Activated naive CD4-positive, alpha-beta T cell treated with anti-CD3 and anti-CD28 coated beads for 36 hours (primary cell): ENCODE data around the gene KIRREL3. TPM values are rescaled to one million over a fixed set of nuclear protein-coding genes. Genes with fewer than 3 reads are reported as not detected.

Experiments used
- CTCF ChIA-PET: fragments of 350-600 bp; sonication (Branson Sonifier 250); formaldehyde crosslinking; loops from one replicate; lab custom pipeline; 2021; ENCODE audit warnings: antibody characterized with exemption; lab: Charles Lee
- DNase-seq: peaks from one replicate; pipeline ENCODE4 v3.0.0-alpha.2; 2020
- H3K27ac Mint-ChIP-seq: one replicate; pipeline ENCODE4 v1.8.0; 2021; ENCODE audit warnings: mild to moderate bottlenecking, mixed read lengths
- H3K27me3 Mint-ChIP-seq: one replicate; pipeline ENCODE4 v1.8.0; 2021; ENCODE audit warnings: low read depth, mixed read lengths
- H3K36me3 Mint-ChIP-seq: one replicate; pipeline ENCODE4 v1.8.0; 2021; ENCODE audit warnings: low read depth, mixed read lengths
- H3K4me1 Mint-ChIP-seq: one replicate; pipeline ENCODE4 v1.8.0; 2021; ENCODE audit warnings: low read depth, mixed read lengths
- H3K4me3 Mint-ChIP-seq: one replicate; pipeline ENCODE4 v1.8.0; 2021; ENCODE audit warnings: mild to moderate bottlenecking, moderate library complexity, mixed read lengths
- H3K9me3 Mint-ChIP-seq: one replicate; pipeline ENCODE4 v1.8.0; 2021; ENCODE audit warnings: mixed read lengths
- intact Hi-C: fragments of 100-400 bp; cut with micrococcal nuclease; formaldehyde crosslinking; loops from one replicate; pipeline ENCODE4 v1.15.1; 2023
- total RNA-seq, 2 experiments: library from RNA; stranded (reverse); gene quantifications; one replicate each; pipeline ENCODE4 v1.2.3, GENCODE V29; 2021

The KIRREL3 gene
- total RNA-seq, 2 experiments from 2014 or later: not detected

DNA sequence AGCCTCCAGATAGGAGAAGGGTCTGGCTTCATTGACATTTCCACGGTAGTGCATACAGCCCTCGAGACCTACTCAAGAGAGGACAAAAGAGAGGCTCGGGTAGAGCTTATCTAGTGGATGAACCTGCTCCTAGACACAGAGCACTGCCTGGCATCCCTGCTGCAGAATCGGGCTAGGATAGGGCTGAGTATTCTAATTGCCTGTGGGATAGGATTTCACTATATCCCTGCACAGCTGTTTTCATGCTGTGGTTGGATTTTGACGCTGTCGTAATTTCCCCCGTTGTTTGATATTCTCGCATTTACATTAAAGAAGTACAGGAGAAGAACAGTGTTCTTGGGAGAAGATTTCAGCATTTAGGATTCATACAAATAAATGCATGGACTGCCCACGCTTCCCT is 107.8 kb downstream of the KIRREL3 start:
- Mint-ChIP-seq H3K4me3 (no peak overlapping the region), H3K27me3 (peaks cover 10% of the 10 kb centered on the region), H3K36me3 (no peaks in the 10 kb centered on the region), H3K27ac (no peak overlapping the region), H3K4me1 (no peaks in the 10 kb centered on the region), H3K9me3 (peaks cover 10% of the 10 kb centered on the region)
- intact Hi-C loops: no loop called here
- no peak for DNase-seq
- CTCF ChIA-PET: no interaction called here

DNA sequence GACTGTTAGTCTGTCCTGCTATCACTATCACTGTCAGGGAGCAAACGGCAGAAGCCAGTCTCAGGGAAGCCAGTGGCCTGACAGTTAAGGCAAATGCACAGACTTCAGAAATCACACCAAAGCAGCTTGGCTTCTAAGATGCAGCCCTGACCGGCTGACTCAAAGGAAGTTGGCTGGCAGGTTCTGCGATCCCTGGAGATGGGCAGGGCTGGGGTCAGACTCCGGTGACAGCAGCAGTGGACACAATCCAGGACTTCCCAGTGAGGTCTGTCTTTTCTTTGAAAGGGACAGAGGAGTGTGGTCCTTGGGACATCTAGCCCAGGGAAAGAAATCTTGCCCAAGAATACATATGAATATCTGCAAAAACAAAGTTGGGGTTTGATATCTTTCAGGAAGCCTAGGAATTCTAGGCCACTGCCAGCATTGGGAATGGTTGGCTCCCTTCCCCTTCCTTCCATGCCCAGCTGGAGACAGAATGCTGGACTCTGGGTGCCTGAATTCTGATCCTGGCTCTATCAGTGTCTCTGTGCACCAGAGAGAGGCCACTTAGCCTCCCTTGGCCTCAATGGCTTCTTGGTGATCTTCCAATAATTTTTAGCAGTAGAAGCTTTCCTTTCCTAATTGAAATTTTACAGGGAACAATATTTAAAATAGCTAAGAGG is 108.9 kb downstream of the KIRREL3 start:
- Mint-ChIP-seq H3K27me3 (peaks cover 10% of the 10 kb centered on the region), H3K36me3 (no peaks in the 10 kb centered on the region), H3K27ac (no peak overlapping the region), H3K4me1 (no peaks in the 10 kb centered on the region), H3K4me3 (no peak overlapping the region), H3K9me3 (peaks cover 8% of the 10 kb centered on the region)
- intact Hi-C loops: no loop called here
- no peak for DNase-seq
- CTCF ChIA-PET: no interaction called here

DNA sequence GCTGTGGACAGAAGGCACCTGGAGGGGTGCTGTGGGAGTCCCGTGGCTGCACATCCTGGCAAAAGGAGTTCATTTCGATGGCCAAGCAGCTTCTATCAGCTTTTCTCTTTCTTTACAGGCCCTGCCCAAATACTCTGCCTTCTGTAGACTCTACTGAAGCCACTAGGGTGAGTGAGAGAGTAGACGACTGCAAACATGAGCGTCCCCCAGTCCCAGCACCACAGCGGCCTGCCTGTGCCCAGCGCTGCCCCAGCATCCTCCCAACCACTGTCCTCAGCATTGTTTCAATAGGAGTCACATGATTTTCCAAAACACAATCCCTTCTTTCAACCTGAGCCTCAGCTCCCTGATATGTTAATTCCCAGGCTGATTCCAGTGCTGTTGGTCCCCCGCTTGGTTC is 110.0 kb downstream of the KIRREL3 start:
- no peak overlapping the region for H3K4me3 Mint-ChIP-seq

DNA sequence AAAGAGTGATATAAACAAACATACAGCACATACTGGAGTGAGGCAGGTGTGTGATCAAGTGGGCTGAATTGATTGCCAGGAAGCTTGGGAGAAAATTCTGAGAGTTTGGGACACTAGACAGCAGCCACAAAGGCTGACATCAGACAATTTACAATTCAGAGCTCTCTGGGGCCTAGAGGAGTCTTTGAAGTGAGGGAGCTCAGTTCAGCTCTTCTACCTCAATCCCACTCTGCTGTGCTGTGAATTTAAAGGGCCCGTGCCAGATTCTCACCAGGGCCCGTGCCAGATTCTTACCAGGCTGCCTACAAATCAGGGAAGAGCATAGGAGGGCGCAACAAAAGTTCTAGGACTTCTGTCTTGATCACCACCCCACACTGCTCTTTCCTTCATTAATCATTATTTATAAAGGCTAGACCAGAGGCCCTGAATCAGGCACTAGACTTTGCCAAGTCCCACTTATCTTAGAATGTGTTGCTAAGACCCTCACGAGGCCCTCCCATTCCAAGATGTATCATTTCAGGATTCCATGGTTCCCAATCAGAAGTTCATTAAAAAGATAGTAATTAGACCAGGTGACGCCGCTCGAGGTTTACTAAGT is 112.4 kb downstream of the KIRREL3 start:
- CTCF ChIA-PET: no interaction called here

More for the DNA sequence above, 110.0 kb downstream of the KIRREL3 start:
- H3K27ac Mint-ChIP-seq: no peak overlapping the region
- CTCF ChIA-PET: no interaction called here
- DNase-seq: no peak
- H3K36me3 Mint-ChIP-seq: no peaks in the 10 kb centered on the region
- intact Hi-C loops: no loop called here
- H3K27me3 Mint-ChIP-seq: peaks cover 10% of the 10 kb centered on the region
- H3K4me1 Mint-ChIP-seq: no peaks in the 10 kb centered on the region
- peaks cover 3% of the 10 kb centered on the region for H3K9me3 Mint-ChIP-seq

DNA sequence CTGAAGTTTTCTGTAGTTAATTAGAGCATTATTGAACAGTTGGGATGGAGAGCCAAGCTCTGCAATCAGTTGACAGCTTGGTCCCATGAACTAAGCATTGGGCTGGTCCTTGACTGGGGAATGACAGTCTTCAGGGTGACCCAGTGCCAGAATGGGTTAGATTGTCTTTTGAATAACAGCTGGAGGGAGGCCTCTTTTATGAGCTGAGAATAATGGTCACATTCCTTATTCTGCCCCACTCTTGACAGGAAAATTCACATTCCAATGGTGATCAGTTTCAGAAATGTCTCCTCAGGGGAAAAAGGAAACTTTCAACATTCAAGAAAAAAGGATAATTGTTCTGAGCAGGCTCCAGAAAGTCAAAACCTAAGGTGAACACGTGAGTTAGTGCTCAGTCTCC is 113.9 kb downstream of the KIRREL3 start:
- Mint-ChIP-seq H3K9me3 (no peaks in the 10 kb centered on the region), H3K27me3 (peaks cover 5% of the 10 kb centered on the region), H3K4me1 (no peaks in the 10 kb centered on the region), H3K27ac (no peak overlapping the region), H3K4me3 (no peak overlapping the region), H3K36me3 (no peaks in the 10 kb centered on the region)
- intact Hi-C loops: no loop called here
- CTCF ChIA-PET: no interaction called here
- no peak for DNase-seq

More for the DNA sequence above, 112.4 kb downstream of the KIRREL3 start:
- DNase-seq: no peak
- no peaks in the 10 kb centered on the region for H3K9me3 Mint-ChIP-seq
- no peak overlapping the region for H3K4me3 Mint-ChIP-seq
- no peaks in the 10 kb centered on the region for H3K36me3 Mint-ChIP-seq
- intact Hi-C loops: no loop called here
- no peaks in the 10 kb centered on the region for H3K4me1 Mint-ChIP-seq
- H3K27ac Mint-ChIP-seq: no peak overlapping the region
- H3K27me3 Mint-ChIP-seq: peaks cover 4% of the 10 kb centered on the region

DNA sequence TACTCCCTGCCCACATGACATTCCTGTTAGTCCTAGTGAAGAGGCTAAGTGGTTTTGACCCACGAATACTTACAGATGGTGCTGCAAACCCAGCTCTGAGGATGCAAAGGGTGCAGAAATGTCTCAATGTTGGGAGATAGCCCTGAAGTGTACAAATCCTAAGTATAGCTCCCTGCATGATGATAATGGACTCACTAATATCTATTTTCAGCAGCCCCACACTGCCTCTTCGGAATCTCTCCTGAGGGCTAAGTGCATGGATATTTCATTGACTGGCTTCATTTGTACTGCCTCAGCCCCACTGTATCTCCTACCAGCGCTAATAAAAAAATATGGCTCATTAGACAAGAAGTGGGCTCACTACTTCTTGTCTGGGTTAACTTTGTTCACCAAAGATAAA is 114.5 kb downstream of the KIRREL3 start:
- no peak overlapping the region for H3K4me3 Mint-ChIP-seq
- CTCF ChIA-PET: no interaction called here
- H3K36me3 Mint-ChIP-seq: no peaks in the 10 kb centered on the region
- H3K9me3 Mint-ChIP-seq: no peaks in the 10 kb centered on the region
- no peaks in the 10 kb centered on the region for H3K4me1 Mint-ChIP-seq
- no peak overlapping the region for H3K27ac Mint-ChIP-seq
- intact Hi-C loops: no loop called here
- H3K27me3 Mint-ChIP-seq: peaks cover 3% of the 10 kb centered on the region
- no peak for DNase-seq

DNA sequence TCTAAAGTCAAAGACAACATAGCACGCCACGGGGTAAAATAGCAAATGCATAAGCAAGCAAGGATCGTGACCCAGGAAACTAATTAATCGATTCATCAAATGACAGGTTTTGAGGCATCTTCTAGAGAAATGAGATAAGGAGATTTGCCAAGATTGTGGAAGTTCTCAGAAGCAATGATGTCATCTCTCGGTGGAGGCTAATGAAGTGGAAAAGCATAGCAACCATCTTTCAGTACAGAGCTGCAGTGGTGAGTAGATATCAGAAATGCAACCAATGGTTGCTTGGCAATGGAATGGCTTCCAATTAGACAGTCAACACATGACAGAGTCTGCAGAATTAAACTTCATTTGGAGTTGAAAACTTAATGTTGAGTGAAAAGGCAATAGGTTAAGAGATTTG is 116.0 kb downstream of the KIRREL3 start:
- DNase-seq: no peak
- H3K9me3 Mint-ChIP-seq: no peaks in the 10 kb centered on the region
- H3K27ac Mint-ChIP-seq: no peak overlapping the region
- intact Hi-C loops: no loop called here
- CTCF ChIA-PET: no interaction called here
- H3K4me1 Mint-ChIP-seq: no peaks in the 10 kb centered on the region
- no peaks in the 10 kb centered on the region for H3K36me3 Mint-ChIP-seq
- H3K4me3 Mint-ChIP-seq: no peak overlapping the region
- H3K27me3 Mint-ChIP-seq: peaks cover 1% of the 10 kb centered on the region

DNA sequence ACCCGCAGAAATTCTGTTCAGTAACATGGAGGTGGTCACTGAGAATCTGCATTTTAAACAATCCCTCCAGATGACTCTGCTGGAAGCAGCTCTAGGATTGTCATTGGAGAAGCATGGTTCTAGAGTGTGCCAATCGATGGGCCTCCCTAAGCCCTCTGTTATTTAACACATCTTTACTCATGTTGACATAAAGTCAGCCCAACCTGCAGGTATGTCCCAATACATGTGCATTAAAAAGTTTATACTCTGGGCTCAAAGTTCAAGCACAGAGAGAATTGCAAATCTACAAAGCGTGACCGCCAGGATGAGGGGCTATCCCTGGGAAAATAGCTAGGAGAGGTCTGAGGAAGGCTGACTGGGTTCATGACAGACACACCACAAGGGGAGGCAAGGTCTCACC is 116.4 kb downstream of the KIRREL3 start:
- CTCF ChIA-PET: no interaction called here
- Mint-ChIP-seq H3K4me3 (no peak overlapping the region), H3K27me3 (peaks cover 1% of the 10 kb centered on the region), H3K4me1 (no peaks in the 10 kb centered on the region), H3K36me3 (no peaks in the 10 kb centered on the region), H3K27ac (no peak overlapping the region), H3K9me3 (no peaks in the 10 kb centered on the region)
- no peak for DNase-seq
- intact Hi-C loops: no loop called here

DNA sequence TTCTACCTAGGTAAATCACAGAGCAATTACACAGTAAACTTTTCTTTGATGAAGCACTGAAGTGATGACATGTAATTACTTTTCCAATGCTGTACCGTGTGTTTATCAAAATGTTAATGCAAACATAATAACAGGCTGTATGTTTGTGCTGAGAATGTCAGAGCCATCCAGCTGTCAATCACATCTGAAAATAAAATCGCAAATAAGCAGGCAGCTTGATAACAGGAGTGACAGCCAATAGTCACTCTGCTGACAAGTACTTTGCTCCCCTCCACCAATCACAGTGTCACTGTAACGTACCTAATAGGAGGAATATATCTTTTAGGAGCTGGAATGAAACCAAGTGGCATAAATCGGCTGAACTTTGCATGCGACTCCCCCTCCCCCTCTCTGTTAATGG is 119.7 kb downstream of the KIRREL3 start:
- Mint-ChIP-seq H3K27me3 (peaks cover 1% of the 10 kb centered on the region), H3K4me1 (no peaks in the 10 kb centered on the region), H3K27ac (no peak overlapping the region), H3K4me3 (no peak overlapping the region), H3K36me3 (no peaks in the 10 kb centered on the region), H3K9me3 (no peaks in the 10 kb centered on the region)
- CTCF ChIA-PET: no interaction called here
- intact Hi-C loops: no loop called here
- DNase-seq: no peak

DNA sequence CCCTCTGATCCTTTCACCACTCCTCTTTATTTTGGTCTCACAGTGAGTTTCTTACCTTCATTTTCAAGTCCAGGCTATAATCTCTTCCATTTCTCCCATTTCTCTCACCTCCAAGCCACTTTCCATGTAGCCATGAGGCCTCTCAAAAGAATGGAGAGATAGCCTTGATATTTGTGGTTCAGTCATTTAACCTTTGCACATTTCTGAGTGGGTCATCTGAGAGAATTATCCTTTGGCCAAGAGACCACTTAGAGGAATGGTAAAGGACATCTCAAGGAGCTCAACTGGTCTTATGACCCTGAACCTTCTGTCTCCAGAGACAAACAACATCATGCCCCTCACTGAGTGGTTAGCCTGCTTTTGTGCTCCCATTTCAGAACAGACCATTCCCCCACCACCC is 121.1 kb downstream of the KIRREL3 start:
- H3K36me3 Mint-ChIP-seq: no peaks in the 10 kb centered on the region
- CTCF ChIA-PET: no interaction called here
- intact Hi-C loops: no loop called here
- H3K27ac Mint-ChIP-seq: no peak overlapping the region
- peaks cover 1% of the 10 kb centered on the region for H3K27me3 Mint-ChIP-seq
- no peak for DNase-seq
- H3K9me3 Mint-ChIP-seq: no peaks in the 10 kb centered on the region
- H3K4me1 Mint-ChIP-seq: no peaks in the 10 kb centered on the region
- H3K4me3 Mint-ChIP-seq: no peak overlapping the region

DNA sequence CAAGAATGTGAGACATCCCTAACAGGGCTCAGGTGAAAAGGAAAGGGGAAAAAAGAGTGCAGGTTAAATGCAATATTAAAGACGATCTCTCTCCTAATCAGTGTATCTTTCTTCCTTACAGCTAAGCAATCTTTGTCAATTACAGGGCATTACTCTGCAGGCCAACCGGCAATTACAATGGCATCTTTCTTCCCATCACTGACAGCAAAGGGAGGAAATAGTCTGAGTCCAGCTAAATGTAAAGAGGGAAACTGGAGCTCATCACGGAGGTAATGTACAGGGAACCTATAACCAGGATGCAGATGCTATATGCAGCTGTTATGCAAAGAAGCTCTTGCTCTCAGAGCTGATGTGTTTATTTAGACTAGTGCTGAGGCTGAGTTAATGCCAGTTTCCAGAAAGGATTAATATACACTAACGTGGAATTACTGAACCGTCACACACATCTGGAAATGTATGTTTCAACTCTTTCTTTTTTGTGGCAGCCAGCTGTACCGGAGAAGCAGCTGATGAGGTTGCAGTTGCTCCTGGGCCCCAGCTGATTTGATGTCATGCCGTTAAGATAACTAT is 121.6 kb downstream of the KIRREL3 start:
- H3K36me3 Mint-ChIP-seq: no peaks in the 10 kb centered on the region
- H3K4me3 Mint-ChIP-seq: no peak overlapping the region
- no peak overlapping the region for H3K27ac Mint-ChIP-seq
- H3K4me1 Mint-ChIP-seq: no peaks in the 10 kb centered on the region
- no peak for DNase-seq
- intact Hi-C loops: no loop called here
- H3K27me3 Mint-ChIP-seq: peaks cover 1% of the 10 kb centered on the region
- CTCF ChIA-PET: no interaction called here
- H3K9me3 Mint-ChIP-seq: no peaks in the 10 kb centered on the region

DNA sequence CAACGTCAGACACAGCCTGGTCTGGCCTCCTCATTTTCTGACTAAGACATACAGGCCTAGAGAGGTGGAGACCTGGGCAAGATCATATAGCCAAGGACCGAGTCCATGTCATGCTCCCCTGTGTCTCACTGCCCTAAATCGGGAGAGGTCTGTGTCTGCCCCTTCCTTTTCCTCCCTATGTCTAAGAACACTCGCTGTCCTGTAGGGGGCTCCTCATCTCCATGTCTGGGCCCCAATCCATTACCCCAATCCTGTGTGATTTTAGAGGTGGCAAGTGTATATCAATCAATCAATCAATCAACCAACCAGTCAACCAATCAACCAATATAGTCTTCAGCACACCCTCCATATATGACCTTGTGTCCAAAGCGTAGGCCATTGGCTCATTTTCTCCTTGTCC is 125.7 kb downstream of the KIRREL3 start:
- DNase-seq: no peak
- H3K27me3 Mint-ChIP-seq: no peaks in the 10 kb centered on the region
- H3K4me3 Mint-ChIP-seq: no peak overlapping the region
- no peak overlapping the region for H3K27ac Mint-ChIP-seq
- no peaks in the 10 kb centered on the region for H3K36me3 Mint-ChIP-seq
- CTCF ChIA-PET: no interaction called here
- intact Hi-C loops: no loop called here
- no peaks in the 10 kb centered on the region for H3K4me1 Mint-ChIP-seq
- no peaks in the 10 kb centered on the region for H3K9me3 Mint-ChIP-seq

DNA sequence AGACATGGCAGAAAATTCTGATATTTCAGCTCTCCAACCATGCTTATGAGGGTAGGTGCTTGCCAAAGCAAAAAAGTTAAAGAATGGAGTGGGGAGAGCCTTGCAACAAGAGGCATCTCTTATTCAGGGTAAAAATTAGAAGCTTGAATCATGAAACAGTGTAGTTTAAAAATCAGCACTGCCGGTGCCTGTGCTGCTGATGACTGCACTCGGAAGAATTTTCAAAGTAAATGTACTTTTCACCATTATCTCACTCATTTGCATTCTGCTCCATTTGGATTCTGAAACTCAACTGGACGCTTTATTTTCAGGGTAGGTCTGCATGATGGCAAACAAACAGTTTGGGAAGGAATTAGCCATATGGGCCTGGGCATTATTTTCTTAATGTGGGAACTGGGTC is 126.3 kb downstream of the KIRREL3 start:
- CTCF ChIA-PET: no interaction called here
- no peak for DNase-seq
- no peaks in the 10 kb centered on the region for H3K36me3 Mint-ChIP-seq
- H3K4me1 Mint-ChIP-seq: no peaks in the 10 kb centered on the region
- H3K9me3 Mint-ChIP-seq: no peaks in the 10 kb centered on the region
- intact Hi-C loops: no loop called here
- no peaks in the 10 kb centered on the region for H3K27me3 Mint-ChIP-seq
- H3K27ac Mint-ChIP-seq: no peak overlapping the region
- no peak overlapping the region for H3K4me3 Mint-ChIP-seq
